B cell (primary cell): ENCODE results near the gene NKD2. TPM values are rescaled to one million over a fixed set of nuclear protein-coding genes. Genes with fewer than 3 reads are reported as not detected.

Source experiments
- ATAC-seq: fragments of 200-7000 bp; cut with Tn5 transposase; one replicate; pipeline ENCODE4 v1.10.0; 2021; ENCODE audit warnings: low read depth, mild to moderate bottlenecking, moderate number of reproducible peaks, moderate library complexity
- CTCF ChIA-PET: fragments of 350-600 bp; sonication (Branson Sonifier 250); formaldehyde crosslinking; loops from one replicate; lab custom pipeline; 2021; ENCODE audit warnings: antibody characterized with exemption, inconsistent platforms; lab: Charles Lee
- POLR2A ChIA-PET: fragments of 350-600 bp; sonication (Branson Sonifier 250); formaldehyde crosslinking; loops from one replicate; lab custom pipeline; 2021; ENCODE audit warnings: antibody characterized with exemption; lab: Charles Lee
- DNase-seq: peaks from one replicate; pipeline ENCODE4 v3.0.0; 2013
- H2AFZ ChIP-seq: 2 replicates; pipeline ENCODE4 v1.6.1; 2012; ENCODE audit warnings: mild to moderate bottlenecking, low read depth, low read length; ENCODE audit not compliant: insufficient read depth, poor library complexity, severe bottlenecking
- H3K27ac ChIP-seq, 2 donors: 1 replicate in 1 of 2; 2 replicates in 1 of 2; pipeline ENCODE4 v1.5.1; 2012 to 2013; ENCODE audit warnings: low read length in 2 of 2, mild to moderate bottlenecking in 2 of 2, moderate library complexity in 1 of 2
- H3K27me3 ChIP-seq, 4 experiments: fragments of 200-600 bp in 1 of 4; sonication (generic) in 1 of 4; replicated peaks in 1 of 4; 1 replicate in 2 of 4; 2 replicates in 2 of 4; pipeline versions ENCODE4 v1.6.1 to v1.7.0; 2013 to 2016; ENCODE audit warnings: low read length in 3 of 4, mild to moderate bottlenecking in 2 of 4, mixed read lengths in 1 of 4, moderate library complexity in 1 of 4; ENCODE audit not compliant: insufficient read depth in 4 of 4, control insufficient read depth in 3 of 4; ENCODE audit errors: control extremely low read depth in 1 of 4
- H3K36me3 ChIP-seq, 2 experiments: replicated peaks in 1 of 2; 1 replicate in 1 of 2; 2 replicates in 1 of 2; pipeline versions ENCODE4 v1.6.1 to v1.7.1; 2013; ENCODE audit warnings: low read length in 1 of 2; ENCODE audit not compliant: insufficient read depth in 2 of 2, control insufficient read depth in 1 of 2; ENCODE audit errors: control extremely low read depth in 1 of 2, extremely low read depth in 1 of 2
- H3K4me1 ChIP-seq, 2 donors: fragments of 200-600 bp in 1 of 2; sonication (generic) in 1 of 2; 1 replicate in 1 of 2; 2 replicates in 1 of 2; pipeline versions ENCODE4 v1.5.1 to v1.6.1; 2013 to 2017; ENCODE audit warnings: low read length in 2 of 2; ENCODE audit not compliant: control insufficient read depth in 2 of 2, insufficient read depth in 2 of 2
- H3K4me2 ChIP-seq: replicated peaks from 2 replicates; pipeline ENCODE3; 2012; ENCODE audit warnings: mild to moderate bottlenecking, low read depth, low read length; ENCODE audit not compliant: poor library complexity, severe bottlenecking
- H3K4me3 ChIP-seq, 5 experiments: fragments of 200-600 bp in 1 of 5; sonication (generic) in 1 of 5; 1 replicate in 3 of 5; 2 replicates in 2 of 5; pipeline versions ENCODE4 v1.5.1 to v1.7.0; 2011 to 2016; ENCODE audit warnings: low read length in 4 of 5, mild to moderate bottlenecking in 4 of 5, low read depth in 2 of 5, control low read depth in 1 of 5, moderate library complexity in 1 of 5; ENCODE audit not compliant: insufficient read depth in 1 of 5; ENCODE audit errors: control extremely low read depth in 1 of 5, extremely low read depth in 1 of 5
- H3K79me2 ChIP-seq: fragments of 200-600 bp; sonication (generic); one replicate; pipeline ENCODE4 v1.6.0; 2016; ENCODE audit warnings: low read length; ENCODE audit not compliant: control insufficient read depth, insufficient read depth
- H3K9ac ChIP-seq: fragments of 200-600 bp; sonication (generic); 2 replicates; pipeline ENCODE4 v1.6.1; 2017; ENCODE audit warnings: mild to moderate bottlenecking, low read length, moderate library complexity
- H3K9me3 ChIP-seq, 3 donors: one replicate each; pipeline versions ENCODE4 v1.6.1 to v1.7.1; 2013; ENCODE audit warnings: low read length in 2 of 3; ENCODE audit not compliant: control insufficient read depth in 2 of 3, insufficient read depth in 1 of 3; ENCODE audit errors: control extremely low read depth in 1 of 3
- H4K20me1 ChIP-seq: 2 replicates; pipeline ENCODE4 v1.6.0; 2012; ENCODE audit warnings: mild to moderate bottlenecking, low read length; ENCODE audit not compliant: insufficient read depth, control insufficient read depth, poor library complexity, severe bottlenecking
- H3K27ac Mint-ChIP-seq: one replicate; pipeline ENCODE4 v1.8.0; 2021; ENCODE audit warnings: mixed read lengths
- H3K27me3 Mint-ChIP-seq: one replicate; pipeline ENCODE4 v1.8.0; 2021; ENCODE audit warnings: mixed read lengths
- H3K4me1 Mint-ChIP-seq: one replicate; pipeline ENCODE4 v1.8.0; 2021; ENCODE audit warnings: mixed read lengths
- H3K4me3 Mint-ChIP-seq: one replicate; pipeline ENCODE4 v1.8.0; 2021; ENCODE audit warnings: mixed read lengths
- H3K9me3 Mint-ChIP-seq: one replicate; pipeline ENCODE4 v1.8.0; 2022; ENCODE audit warnings: mixed read lengths; ENCODE audit not compliant: insufficient read depth
- EZH2 ChIP-seq: IDR thresholded peaks from 2 replicates; pipeline ENCODE4 v1.6.1; 2012; ENCODE audit warnings: borderline replicate concordance, low read depth, mild to moderate bottlenecking, moderate library complexity, low read length; ENCODE audit not compliant: insufficient read depth, poor library complexity, severe bottlenecking
- WGBS: methylation state at CpG from one replicate; pipeline ENCODE4 v1.1.5; 2013; ENCODE audit warnings: missing lambda C conversion rate; ENCODE audit not compliant: insufficient coverage; 5-methylcytosine and 5-hydroxymethylcytosine counted together
- intact Hi-C: fragments of 100-400 bp; cut with micrococcal nuclease; formaldehyde crosslinking; loops from one replicate; pipeline ENCODE4 v1.10.0; 2022
- polyA plus RNA-seq: library from polyadenylated mRNA; depleted of rRNA; stranded (reverse); fragments of >200 nt; gene quantifications from 2 replicates; pipeline ENCODE4 v1.2.3, GENCODE V29; 2012
- total RNA-seq, 2 donors: library from RNA; stranded (reverse); fragments of 120-200 nt in 1 of 2; gene quantifications; 1 replicate in 1 of 2; 2 replicates in 1 of 2; pipeline versions ENCODE4 v1.2.3 to v1.2.4, GENCODE V29; 2013 to 2022
- TF ChIP-seq, protein P1 (sequence below): fragments of 200-600 bp; IDR thresholded peaks from one replicate; pipeline ENCODE4 v1.8.0; 2022; ENCODE audit warnings: antibody characterized with exemption, mild to moderate bottlenecking

Gene NKD2
- total and polyA plus RNA-seq, 2 donors (not counting 1 experiment from before 2014, with no cell fraction given), result 0.12 to 0.34 TPM

DNA sequence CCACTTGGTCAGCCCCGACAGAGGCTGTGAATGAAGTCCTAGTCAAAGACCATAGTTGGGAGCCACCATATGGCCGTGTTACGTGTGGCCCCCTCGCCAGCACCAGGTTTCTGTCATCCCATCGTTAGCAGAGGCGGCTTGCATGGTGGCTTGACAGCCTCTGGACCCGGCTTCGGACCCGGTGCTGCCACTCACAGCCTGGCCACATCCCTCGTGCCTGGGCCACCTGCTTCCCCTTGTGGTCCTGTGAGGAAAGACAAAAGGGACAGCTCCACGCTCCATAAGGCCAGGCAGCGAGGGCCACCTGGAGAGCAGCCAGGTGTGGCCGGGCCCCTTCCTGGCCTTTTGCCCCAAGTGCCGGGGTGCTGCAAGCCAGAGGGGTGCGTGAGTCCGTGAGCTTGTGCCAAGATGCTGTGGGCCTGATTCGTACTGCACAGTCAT is 6.2 kb downstream of the NKD2 start:
- H3K9me3 ChIP-seq, result peaks cover 0 to 3% (median 0%) of the 10 kb centered on the region in 3 donors
- H3K79me2 ChIP-seq, result no peaks in the 10 kb centered on the region
- Mint-ChIP-seq H3K4me1 (peaks cover 2% of the 10 kb centered on the region), H3K27me3 (peaks cover 23% of the 10 kb centered on the region), H3K9me3 (no peaks in the 10 kb centered on the region), H3K27ac (no peak overlapping the region), H3K4me3 (no peak overlapping the region)
- POLR2A ChIA-PET, result no interaction called here
- H3K4me3 ChIP-seq, result no peak overlapping the region
- 54% methylated on average over 17 of the region's 17 CpGs for WGBS
- H3K27me3 ChIP-seq, result peaks cover 0 to 20% (median 6%) of the 10 kb centered on the region in 4 experiments
- intact Hi-C loops, result no loop called here
- CTCF ChIA-PET, result no interaction called here
- no peak overlapping the region for H3K27ac ChIP-seq
- TF ChIP-seq, protein P1, sequence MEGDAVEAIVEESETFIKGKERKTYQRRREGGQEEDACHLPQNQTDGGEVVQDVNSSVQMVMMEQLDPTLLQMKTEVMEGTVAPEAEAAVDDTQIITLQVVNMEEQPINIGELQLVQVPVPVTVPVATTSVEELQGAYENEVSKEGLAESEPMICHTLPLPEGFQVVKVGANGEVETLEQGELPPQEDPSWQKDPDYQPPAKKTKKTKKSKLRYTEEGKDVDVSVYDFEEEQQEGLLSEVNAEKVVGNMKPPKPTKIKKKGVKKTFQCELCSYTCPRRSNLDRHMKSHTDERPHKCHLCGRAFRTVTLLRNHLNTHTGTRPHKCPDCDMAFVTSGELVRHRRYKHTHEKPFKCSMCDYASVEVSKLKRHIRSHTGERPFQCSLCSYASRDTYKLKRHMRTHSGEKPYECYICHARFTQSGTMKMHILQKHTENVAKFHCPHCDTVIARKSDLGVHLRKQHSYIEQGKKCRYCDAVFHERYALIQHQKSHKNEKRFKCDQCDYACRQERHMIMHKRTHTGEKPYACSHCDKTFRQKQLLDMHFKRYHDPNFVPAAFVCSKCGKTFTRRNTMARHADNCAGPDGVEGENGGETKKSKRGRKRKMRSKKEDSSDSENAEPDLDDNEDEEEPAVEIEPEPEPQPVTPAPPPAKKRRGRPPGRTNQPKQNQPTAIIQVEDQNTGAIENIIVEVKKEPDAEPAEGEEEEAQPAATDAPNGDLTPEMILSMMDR, result no peak
- TF ChIP-seq EZH2, result no peak
- H3K9ac ChIP-seq, result no peak overlapping the region
- no peaks in the 10 kb centered on the region for H3K36me3 ChIP-seq
- H2AFZ ChIP-seq, result no peak overlapping the region
- ATAC-seq, result no peak
- H4K20me1 ChIP-seq, result no peaks in the 10 kb centered on the region
- peaks cover 2 to 5% of the 10 kb centered on the region in 2 donors for H3K4me1 ChIP-seq
- DNase-seq, result no peak
- H3K4me2 ChIP-seq, result no peak overlapping the region

DNA sequence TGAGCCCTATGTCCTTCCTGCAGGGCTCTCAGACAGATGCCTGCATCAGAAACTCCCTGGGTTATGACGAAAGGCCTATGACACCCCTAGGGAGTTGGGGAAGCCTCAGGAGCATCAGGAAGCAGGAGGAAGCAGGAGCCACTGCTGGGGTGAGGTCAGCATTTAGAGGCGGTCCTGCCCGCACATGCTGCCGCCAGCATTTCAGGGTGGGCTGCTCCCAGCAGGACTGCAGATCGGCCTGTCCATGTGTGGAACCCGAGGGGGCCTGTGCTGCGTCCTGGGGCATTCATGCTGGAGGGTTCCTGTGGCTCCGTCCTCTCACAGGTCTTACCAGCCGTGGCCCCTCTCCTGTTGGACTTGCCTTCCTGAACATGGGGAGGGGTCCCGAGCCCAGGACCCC is 6.9 kb downstream of the NKD2 start:
- 81% methylated on average over 10 of the region's 10 CpGs for WGBS
- H3K4me1 ChIP-seq, result no peaks in the 10 kb centered on the region
- H3K79me2 ChIP-seq, result no peaks in the 10 kb centered on the region
- Mint-ChIP-seq H3K27ac (no peak overlapping the region), H3K4me1 (peaks cover 2% of the 10 kb centered on the region), H3K9me3 (no peaks in the 10 kb centered on the region), H3K27me3 (peaks cover 16% of the 10 kb centered on the region), H3K4me3 (no peak overlapping the region)
- ChIA-PET POLR2A (no interaction called here), CTCF (no interaction called here)
- H3K9ac ChIP-seq, result no peak overlapping the region
- H3K27ac ChIP-seq, result no peak overlapping the region
- no peaks in the 10 kb centered on the region for H3K9me3 ChIP-seq
- DNase-seq (no peak), ATAC-seq (no peak)
- H4K20me1 ChIP-seq, result no peaks in the 10 kb centered on the region
- no peak overlapping the region for H3K4me3 ChIP-seq
- no peak for TF ChIP-seq EZH2
- TF ChIP-seq, protein P1, result no peak
- no peaks in the 10 kb centered on the region for H3K36me3 ChIP-seq
- no peak overlapping the region for H3K4me2 ChIP-seq
- H3K27me3 ChIP-seq, result peaks cover 0 to 13% (median 0%) of the 10 kb centered on the region in 4 experiments
- intact Hi-C loops, result no loop called here
- H2AFZ ChIP-seq, result no peak overlapping the region
